Choroid plexus epithelial cell (primary cell): ENCODE measurements around the gene IGFALS.

ENCODE experiments used
- DNase-seq: peaks from one replicate; pipeline ENCODE4 v3.0.0-alpha.2; 2010; ENCODE audit warnings: low read depth
- H3K4me3 ChIP-seq: 2 replicates; pipeline ENCODE4 v1.5.1; 2011; ENCODE audit warnings: low read depth, mild to moderate bottlenecking, control low read depth, low read length, moderate library complexity
- TF ChIP-seq, protein P1 (sequence below): conservative IDR thresholded peaks from 2 replicates; pipeline ENCODE4 v1.5.1; 2011; ENCODE audit warnings: low read depth, mild to moderate bottlenecking, control low read depth, inconsistent platforms, low read length, moderate library complexity

IGFALS gene

DNA sequence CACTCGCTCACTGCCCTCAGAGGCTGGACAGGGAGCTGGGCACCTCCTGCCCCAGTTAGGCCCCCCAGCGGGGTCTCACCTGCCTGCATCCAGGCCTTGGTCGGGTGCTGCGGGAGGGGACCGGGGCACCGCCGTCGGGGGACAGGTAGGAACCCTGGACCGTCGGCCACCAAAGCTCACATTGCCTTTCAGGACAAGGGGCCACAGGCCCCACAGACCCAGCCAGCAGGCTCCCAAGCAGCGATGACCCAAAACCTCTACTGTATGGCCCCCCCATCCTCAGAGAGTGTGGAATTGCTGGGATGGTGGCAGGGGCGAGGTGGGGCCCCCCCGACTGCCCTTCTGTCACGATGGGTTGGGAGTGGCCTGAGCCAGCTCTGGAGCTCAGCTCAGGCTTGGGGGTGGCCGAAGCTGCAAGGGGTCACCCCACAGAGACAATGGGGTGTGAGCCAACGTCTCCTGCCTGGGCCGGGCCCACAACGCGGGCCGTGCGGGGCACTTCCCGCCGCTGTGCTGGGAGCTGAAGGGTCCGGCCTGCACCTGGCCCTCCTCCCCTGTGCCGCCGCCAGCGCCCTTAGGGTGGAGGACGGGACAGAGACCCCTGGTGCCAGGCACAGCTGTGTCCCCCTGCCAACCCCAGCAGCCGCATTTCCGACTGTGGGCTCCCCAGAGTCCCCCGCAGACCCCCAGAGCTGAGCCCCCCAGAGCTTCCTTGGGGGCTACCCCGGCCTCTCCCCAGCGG, 498 bp downstream of the IGFALS start:
- DNase-seq: no peak
- H3K4me3 ChIP-seq: no peak overlapping the region
- TF ChIP-seq, protein P1, sequence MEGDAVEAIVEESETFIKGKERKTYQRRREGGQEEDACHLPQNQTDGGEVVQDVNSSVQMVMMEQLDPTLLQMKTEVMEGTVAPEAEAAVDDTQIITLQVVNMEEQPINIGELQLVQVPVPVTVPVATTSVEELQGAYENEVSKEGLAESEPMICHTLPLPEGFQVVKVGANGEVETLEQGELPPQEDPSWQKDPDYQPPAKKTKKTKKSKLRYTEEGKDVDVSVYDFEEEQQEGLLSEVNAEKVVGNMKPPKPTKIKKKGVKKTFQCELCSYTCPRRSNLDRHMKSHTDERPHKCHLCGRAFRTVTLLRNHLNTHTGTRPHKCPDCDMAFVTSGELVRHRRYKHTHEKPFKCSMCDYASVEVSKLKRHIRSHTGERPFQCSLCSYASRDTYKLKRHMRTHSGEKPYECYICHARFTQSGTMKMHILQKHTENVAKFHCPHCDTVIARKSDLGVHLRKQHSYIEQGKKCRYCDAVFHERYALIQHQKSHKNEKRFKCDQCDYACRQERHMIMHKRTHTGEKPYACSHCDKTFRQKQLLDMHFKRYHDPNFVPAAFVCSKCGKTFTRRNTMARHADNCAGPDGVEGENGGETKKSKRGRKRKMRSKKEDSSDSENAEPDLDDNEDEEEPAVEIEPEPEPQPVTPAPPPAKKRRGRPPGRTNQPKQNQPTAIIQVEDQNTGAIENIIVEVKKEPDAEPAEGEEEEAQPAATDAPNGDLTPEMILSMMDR: no peak

GRCh38 chr16:1791943-1792812, 1.3 kb downstream of the IGFALS start:
- no peak for DNase-seq
- TF ChIP-seq, protein P1: no peak

GRCh38 chr16:1791256-1791942, 2.1 kb downstream of the IGFALS start:
- H3K4me3 ChIP-seq: no peak overlapping the region
- no peak for DNase-seq
- TF ChIP-seq, protein P1: no peak

More at GRCh38 chr16:1791943-1792812, 1.3 kb downstream of the IGFALS start:
- no peak overlapping the region for H3K4me3 ChIP-seq

GRCh38 chr16:1790611-1791255, 2.8 kb downstream of the IGFALS start:
- H3K4me3 ChIP-seq: no peak overlapping the region
- no peak for DNase-seq
- TF ChIP-seq, protein P1: no peak

DNA sequence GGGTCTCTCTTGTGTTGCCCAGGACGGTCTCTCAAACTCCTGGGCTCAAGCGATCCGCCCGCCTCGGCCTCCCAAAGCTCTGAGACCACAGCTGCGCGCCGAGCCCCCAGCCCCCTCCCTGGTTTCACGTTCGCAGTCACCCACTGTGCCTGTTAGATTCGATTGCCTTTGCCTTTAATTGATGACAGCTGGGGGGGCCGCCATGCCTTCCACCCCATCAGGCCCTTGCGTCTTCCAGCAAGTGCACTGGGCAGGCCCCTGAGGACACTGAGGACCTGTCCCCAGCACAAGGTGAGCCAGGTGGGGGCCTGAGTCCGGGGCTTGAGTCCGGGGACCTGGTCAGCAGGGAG, 3.3 kb downstream of the IGFALS start:
- no peak overlapping the region for H3K4me3 ChIP-seq
- TF ChIP-seq, protein P1: no peak

GRCh38 chr16:1789643-1790045, 3.9 kb downstream of the IGFALS start:
- no peak for DNase-seq
- TF ChIP-seq, protein P1: no peak
- H3K4me3 ChIP-seq: no peak overlapping the region

More for the DNA sequence above, 3.3 kb downstream of the IGFALS start:
- no peak for DNase-seq
